Activated naive CD4-positive, alpha-beta T cell treated with anti-CD3 and anti-CD28 coated beads, Interleukin-2, amount 50 U/mL, for 24 hours (primary cell): ENCODE results near the gene PHACTR3.
"Not testable (repeated sequence)": the region's sequence is repeated elsewhere in the genome, so short reads cannot be mapped to it uniquely, and the experiment has no call there.

Experiments
- H3K27ac Mint-ChIP-seq: one replicate; pipeline ENCODE4 v1.8.0; 2021; ENCODE audit warnings: mild to moderate bottlenecking, mixed read lengths
- H3K27me3 Mint-ChIP-seq: one replicate; pipeline ENCODE4 v1.8.0; 2021; ENCODE audit warnings: mixed read lengths
- H3K36me3 Mint-ChIP-seq: one replicate; pipeline ENCODE4 v1.8.0; 2021; ENCODE audit warnings: mixed read lengths
- H3K4me1 Mint-ChIP-seq: one replicate; pipeline ENCODE4 v1.8.0; 2021; ENCODE audit warnings: mixed read lengths
- H3K4me3 Mint-ChIP-seq: one replicate; pipeline ENCODE4 v1.8.0; 2021; ENCODE audit warnings: mild to moderate bottlenecking, mixed read lengths
- H3K9me3 Mint-ChIP-seq: one replicate; pipeline ENCODE4 v1.8.0; 2021; ENCODE audit warnings: mixed read lengths

PHACTR3 gene

DNA sequence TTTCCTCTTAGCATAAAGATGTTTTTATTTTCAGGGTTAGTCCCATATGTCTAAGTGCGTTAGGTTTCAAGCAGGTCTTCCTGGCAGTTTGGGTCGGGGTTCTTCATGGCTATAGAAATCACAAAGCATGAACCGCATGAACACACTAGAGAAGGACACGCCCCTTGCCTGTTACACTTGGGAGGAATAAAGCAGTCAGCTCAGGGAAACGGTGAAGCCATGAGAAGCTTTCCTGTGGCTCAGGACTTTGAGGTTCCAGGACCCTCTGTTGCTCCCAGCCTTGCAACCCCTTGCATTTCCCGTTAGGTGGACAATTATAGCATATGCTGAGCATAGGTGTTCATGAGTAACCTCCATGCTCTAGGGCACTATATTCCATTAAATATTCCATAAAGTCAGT is 232.4 kb downstream of the PHACTR3 start:
- Mint-ChIP-seq H3K4me1 (no peaks in the 10 kb centered on the region), H3K27ac (no peak overlapping the region), H3K27me3 (peaks cover 22% of the 10 kb centered on the region), H3K4me3 (no peak overlapping the region), H3K9me3 (no peaks in the 10 kb centered on the region), H3K36me3 (no peaks in the 10 kb centered on the region)

DNA sequence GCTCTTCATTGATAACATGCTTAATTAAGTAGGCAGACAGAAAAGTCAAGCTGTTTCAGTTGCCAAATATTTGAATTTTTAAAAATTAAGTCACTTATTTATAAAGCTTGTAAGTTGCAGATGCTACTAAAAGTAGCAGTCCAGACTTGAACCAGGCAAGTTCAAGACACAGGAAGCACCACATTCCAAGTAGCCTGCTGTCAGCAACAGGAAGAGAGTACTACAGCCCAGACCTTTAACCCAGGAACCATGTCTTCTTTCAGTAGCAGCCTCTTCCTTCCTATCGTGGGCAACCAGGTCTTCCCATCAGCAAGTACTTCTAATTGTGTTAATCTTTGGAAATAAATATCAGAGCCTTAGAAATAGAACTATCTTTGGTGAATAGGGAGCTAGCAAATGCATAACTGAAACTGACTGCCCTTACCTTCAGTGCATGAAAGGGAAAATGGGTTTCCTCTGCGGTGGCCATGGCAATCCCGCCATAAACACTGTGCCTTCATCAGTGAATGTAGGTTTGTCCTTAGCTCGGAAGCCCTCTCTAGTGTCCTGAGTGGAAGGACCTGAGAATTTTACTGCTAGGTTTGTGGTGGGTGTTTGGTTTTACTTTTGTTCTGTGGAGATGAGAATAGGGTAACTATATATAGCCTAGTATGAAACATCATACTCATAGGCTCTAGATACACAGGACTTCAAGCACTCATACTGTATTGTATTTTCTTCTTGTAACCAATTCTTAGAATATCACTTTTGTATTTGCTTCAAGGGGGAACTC is 233.5 kb downstream of the PHACTR3 start:
- no peak overlapping the region for H3K4me3 Mint-ChIP-seq

GRCh38 chr20:59839400-59839799 is 235.1 kb downstream of the PHACTR3 start:
- Mint-ChIP-seq H3K9me3 (no peaks in the 10 kb centered on the region), H3K4me3 (no peak overlapping the region), H3K36me3 (no peaks in the 10 kb centered on the region), H3K27me3 (peaks cover 24% of the 10 kb centered on the region), H3K4me1 (no peaks in the 10 kb centered on the region), H3K27ac (no peak overlapping the region)

More for the DNA sequence above, 233.5 kb downstream of the PHACTR3 start:
- no peaks in the 10 kb centered on the region for H3K36me3 Mint-ChIP-seq
- H3K27ac Mint-ChIP-seq, result no peak overlapping the region
- peaks cover 25% of the 10 kb centered on the region for H3K27me3 Mint-ChIP-seq
- H3K9me3 Mint-ChIP-seq, result no peaks in the 10 kb centered on the region
- no peaks in the 10 kb centered on the region for H3K4me1 Mint-ChIP-seq

DNA sequence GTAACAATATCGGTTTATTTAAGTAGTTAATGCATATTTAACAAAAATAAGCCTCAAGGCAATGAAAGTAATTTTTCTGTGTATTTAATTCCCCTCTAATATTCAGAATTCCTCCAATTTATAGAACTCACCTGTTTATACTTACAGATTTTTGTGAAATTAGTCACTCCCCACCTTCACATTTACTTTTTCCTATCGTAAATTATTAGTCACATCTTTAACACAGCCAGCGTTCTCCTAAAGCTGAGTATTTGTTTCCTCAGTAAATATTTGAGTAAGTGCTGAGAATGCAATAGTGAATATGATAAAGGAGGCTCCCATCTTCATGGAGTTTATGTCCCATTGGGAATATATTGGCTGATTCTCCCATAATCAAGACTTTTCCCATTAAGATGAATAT is 241.1 kb downstream of the PHACTR3 start:
- Mint-ChIP-seq H3K4me3 (no peak overlapping the region), H3K9me3 (no peaks in the 10 kb centered on the region), H3K27ac (no peak overlapping the region), H3K36me3 (no peaks in the 10 kb centered on the region), H3K27me3 (peaks cover 6% of the 10 kb centered on the region), H3K4me1 (no peaks in the 10 kb centered on the region)

GRCh38 chr20:59848182-59848581 is 243.8 kb downstream of the PHACTR3 start:
- Mint-ChIP-seq H3K36me3 (no peaks in the 10 kb centered on the region), H3K27ac (no peak overlapping the region), H3K27me3 (no peaks in the 10 kb centered on the region), H3K4me1 (no peaks in the 10 kb centered on the region), H3K4me3 (no peak overlapping the region), H3K9me3 (no peaks in the 10 kb centered on the region)

DNA sequence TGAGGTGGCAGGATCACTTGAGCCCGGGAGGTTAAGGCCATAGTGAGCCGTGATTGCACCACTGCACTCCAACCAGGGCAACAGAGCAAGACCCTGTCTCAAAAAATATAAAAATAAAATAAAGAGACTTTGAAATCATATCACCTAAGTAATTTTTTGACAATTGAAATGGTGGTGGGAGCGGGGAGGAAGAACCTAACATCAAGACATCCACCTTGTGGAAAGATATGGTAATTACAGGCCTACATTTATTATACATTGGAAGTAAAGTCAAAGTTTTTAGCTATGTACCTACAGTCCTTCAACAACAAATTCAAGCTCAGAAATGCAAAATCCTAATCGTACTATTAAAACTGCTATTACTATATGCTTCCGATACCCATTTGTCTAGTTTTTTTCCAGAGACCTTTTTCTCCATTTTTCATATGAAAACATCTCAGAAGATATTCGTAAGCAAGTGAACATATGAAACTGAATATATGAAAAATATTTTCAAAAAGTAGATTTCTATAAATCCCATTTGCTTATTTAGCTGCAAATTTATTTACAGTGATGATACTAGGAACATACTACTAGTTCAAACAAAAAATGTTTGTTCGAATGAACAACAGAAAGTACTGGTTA is 245.8 kb downstream of the PHACTR3 start:
- H3K36me3 Mint-ChIP-seq, result no peaks in the 10 kb centered on the region
- no peaks in the 10 kb centered on the region for H3K9me3 Mint-ChIP-seq
- no peaks in the 10 kb centered on the region for H3K4me1 Mint-ChIP-seq
- H3K27me3 Mint-ChIP-seq, result no peaks in the 10 kb centered on the region
- no peak overlapping the region for H3K4me3 Mint-ChIP-seq
- no peak overlapping the region for H3K27ac Mint-ChIP-seq

- not testable (repeated sequence) for H3K9me3 Mint-ChIP-seq, H3K36me3 Mint-ChIP-seq, H3K27ac Mint-ChIP-seq, H3K4me3 Mint-ChIP-seq, H3K27me3 Mint-ChIP-seq, H3K4me1 Mint-ChIP-seq
These were observed 252.2 kb downstream of the PHACTR3 start for GRCh38 chr20:59856526-59856925.

GRCh38 chr20:59856941-59857340 is 252.6 kb downstream of the PHACTR3 start:
- not testable (repeated sequence) for H3K36me3 Mint-ChIP-seq, H3K27me3 Mint-ChIP-seq, H3K4me1 Mint-ChIP-seq, H3K4me3 Mint-ChIP-seq, H3K9me3 Mint-ChIP-seq, H3K27ac Mint-ChIP-seq

DNA sequence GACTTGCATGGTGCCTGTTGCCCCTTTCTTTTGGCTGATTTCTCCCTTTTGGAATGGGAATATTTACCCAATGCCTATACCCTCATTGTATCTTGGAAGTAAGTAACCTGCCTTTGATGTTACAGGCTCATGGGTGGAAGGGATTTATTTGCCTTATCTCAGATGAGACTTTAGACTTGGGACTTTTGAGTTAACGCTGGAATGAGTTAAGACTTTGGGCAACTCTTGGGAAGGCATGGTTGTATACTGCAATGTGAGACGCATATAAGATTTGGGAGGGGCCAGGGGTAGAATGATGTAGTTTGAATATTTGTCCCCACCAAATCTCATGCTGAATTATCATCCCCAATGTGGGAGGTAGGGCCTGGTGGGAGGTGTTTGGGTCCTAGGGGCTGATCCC is 253.6 kb downstream of the PHACTR3 start:
- no peaks in the 10 kb centered on the region for H3K27me3 Mint-ChIP-seq
- no peak overlapping the region for H3K4me3 Mint-ChIP-seq
- H3K27ac Mint-ChIP-seq, result no peak overlapping the region
- peaks cover 10% of the 10 kb centered on the region for H3K36me3 Mint-ChIP-seq
- H3K4me1 Mint-ChIP-seq, result no peaks in the 10 kb centered on the region
- H3K9me3 Mint-ChIP-seq, result peaks cover 6% of the 10 kb centered on the region

DNA sequence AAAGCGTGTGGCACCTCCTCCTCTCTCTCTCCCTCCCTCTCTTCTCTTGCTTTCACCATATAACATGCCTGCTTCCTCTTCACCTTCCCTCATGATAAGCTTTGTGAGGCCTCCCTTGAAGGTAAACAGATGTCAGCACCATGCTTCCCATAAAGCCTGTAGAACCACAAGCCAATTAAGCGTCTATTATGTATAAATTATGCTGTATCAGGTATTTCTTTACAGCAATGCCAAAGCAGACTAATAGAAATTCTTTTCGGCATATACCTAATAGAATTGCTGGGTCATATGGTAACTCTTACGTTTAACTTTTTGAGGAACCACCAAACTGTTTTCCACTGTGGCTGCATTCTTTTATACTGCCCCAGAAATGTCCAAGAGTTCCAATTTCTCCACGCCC is 254.1 kb downstream of the PHACTR3 start:
- no peak overlapping the region for H3K27ac Mint-ChIP-seq
- H3K9me3 Mint-ChIP-seq, result peaks cover 6% of the 10 kb centered on the region
- H3K27me3 Mint-ChIP-seq, result no peaks in the 10 kb centered on the region
- peaks cover 10% of the 10 kb centered on the region for H3K36me3 Mint-ChIP-seq
- H3K4me3 Mint-ChIP-seq, result no peak overlapping the region
- H3K4me1 Mint-ChIP-seq, result no peaks in the 10 kb centered on the region

DNA sequence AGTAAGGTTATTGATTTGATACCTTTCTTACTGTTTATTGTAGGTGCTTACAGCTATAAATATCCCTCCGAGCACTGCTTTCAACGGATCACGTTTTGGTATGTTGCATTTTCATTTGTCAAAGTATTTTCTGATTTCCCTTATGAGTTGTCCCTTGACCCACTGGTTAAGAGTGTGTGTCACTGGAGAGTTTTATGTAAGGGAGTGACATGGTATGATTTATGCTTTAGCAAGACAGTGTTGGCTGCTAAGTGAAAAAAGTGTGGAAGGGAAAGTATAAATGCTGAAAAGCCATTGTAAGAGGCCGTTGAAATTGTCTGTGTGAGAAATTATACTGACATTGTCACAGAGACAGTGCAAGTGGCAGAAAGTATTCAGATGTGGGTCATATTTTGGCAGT is 257.1 kb downstream of the PHACTR3 start:
- Mint-ChIP-seq H3K9me3 (peaks cover 6% of the 10 kb centered on the region), H3K4me1 (no peaks in the 10 kb centered on the region), H3K27ac (no peak overlapping the region), H3K27me3 (no peaks in the 10 kb centered on the region), H3K36me3 (peaks cover 10% of the 10 kb centered on the region), H3K4me3 (no peak overlapping the region)

DNA sequence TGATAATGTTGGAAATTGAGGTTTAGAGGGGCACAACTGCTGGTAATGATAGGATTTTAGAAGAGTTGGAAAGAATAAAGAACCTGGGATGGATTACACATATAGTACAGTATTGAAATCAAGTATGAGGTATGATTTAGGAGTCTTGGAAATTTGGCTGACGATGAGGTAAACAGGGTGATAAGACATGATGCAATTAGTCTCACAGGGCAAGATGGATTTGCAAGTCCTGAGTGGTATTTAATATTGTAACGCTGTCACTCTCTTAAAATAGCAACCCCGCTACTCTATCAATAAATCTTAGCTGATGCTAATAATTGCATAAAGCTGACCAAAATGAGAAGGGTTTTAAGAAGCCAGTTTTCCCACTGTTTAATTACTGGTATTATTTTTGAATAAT is 258.7 kb downstream of the PHACTR3 start:
- no peak overlapping the region for H3K27ac Mint-ChIP-seq
- peaks cover 6% of the 10 kb centered on the region for H3K9me3 Mint-ChIP-seq
- no peaks in the 10 kb centered on the region for H3K4me1 Mint-ChIP-seq
- H3K27me3 Mint-ChIP-seq, result no peaks in the 10 kb centered on the region
- H3K4me3 Mint-ChIP-seq, result no peak overlapping the region
- peaks cover 10% of the 10 kb centered on the region for H3K36me3 Mint-ChIP-seq

GRCh38 chr20:59864726-59865125 is 260.4 kb downstream of the PHACTR3 start:
- Mint-ChIP-seq H3K36me3 (peaks cover 12% of the 10 kb centered on the region), H3K4me1 (no peaks in the 10 kb centered on the region), H3K9me3 (no peaks in the 10 kb centered on the region), H3K27ac (no peak overlapping the region), H3K4me3 (no peak overlapping the region), H3K27me3 (no peaks in the 10 kb centered on the region)

GRCh38 chr20:59866338-59866737 is 262.0 kb downstream of the PHACTR3 start:
- Mint-ChIP-seq H3K9me3 (no peaks in the 10 kb centered on the region), H3K4me3 (no peak overlapping the region), H3K27ac (no peak overlapping the region), H3K27me3 (no peaks in the 10 kb centered on the region), H3K36me3 (peaks cover 9% of the 10 kb centered on the region), H3K4me1 (no peaks in the 10 kb centered on the region)

DNA sequence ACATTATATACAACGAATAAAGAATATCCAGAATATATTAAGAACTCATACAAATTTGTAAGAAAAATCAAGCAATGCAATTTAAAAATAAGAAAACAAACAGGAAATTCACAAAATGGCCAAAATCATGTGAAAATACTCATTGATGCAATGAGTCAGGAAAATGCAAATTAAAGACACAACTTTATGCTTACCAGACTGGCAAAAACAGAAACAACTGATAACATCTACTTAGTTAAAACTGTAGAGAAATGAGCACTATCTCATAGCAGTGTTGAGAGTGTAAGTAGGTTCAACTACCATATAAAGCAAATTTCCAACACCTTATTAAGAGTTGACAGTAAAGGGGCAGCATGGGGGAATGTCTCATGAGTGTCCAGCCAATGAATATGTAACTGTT is 266.8 kb downstream of the PHACTR3 start:
- H3K4me3 Mint-ChIP-seq, result no peak overlapping the region
- H3K9me3 Mint-ChIP-seq, result no peaks in the 10 kb centered on the region
- H3K4me1 Mint-ChIP-seq, result no peaks in the 10 kb centered on the region
- H3K27ac Mint-ChIP-seq, result no peak overlapping the region
- H3K36me3 Mint-ChIP-seq, result peaks cover 1% of the 10 kb centered on the region
- H3K27me3 Mint-ChIP-seq, result no peaks in the 10 kb centered on the region

- no peaks in the 10 kb centered on the region for H3K9me3 Mint-ChIP-seq
These were observed 269.1 kb downstream of the PHACTR3 start for GRCh38 chr20:59873409-59873808.

DNA sequence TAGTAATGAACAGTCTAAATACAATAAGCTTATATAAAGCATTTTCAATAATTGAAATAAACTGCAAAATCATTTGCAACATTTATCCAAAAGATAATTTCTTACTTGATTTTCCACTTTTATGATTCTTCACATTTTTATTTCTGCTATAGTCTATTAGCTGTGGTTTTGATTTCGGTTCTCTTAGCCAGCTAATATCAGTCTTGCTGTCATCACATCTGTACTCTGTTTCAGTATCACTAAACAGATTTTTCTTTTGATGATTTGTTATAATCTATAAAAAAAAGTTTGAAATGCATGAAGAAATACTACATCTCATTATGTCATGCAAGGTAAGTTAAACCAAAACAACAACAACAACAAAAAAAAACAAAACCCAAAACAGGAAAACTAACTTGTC is 275.9 kb downstream of the PHACTR3 start:
- Mint-ChIP-seq H3K4me1 (no peaks in the 10 kb centered on the region), H3K27me3 (no peaks in the 10 kb centered on the region)

More at GRCh38 chr20:59873409-59873808, 269.1 kb downstream of the PHACTR3 start:
- Mint-ChIP-seq H3K27ac (no peak overlapping the region), H3K27me3 (no peaks in the 10 kb centered on the region), H3K4me3 (no peak overlapping the region), H3K4me1 (no peaks in the 10 kb centered on the region), H3K36me3 (peaks cover 4% of the 10 kb centered on the region)

More for the DNA sequence above, 275.9 kb downstream of the PHACTR3 start:
- Mint-ChIP-seq H3K9me3 (no peaks in the 10 kb centered on the region), H3K4me3 (no peak overlapping the region), H3K36me3 (peaks cover 5% of the 10 kb centered on the region), H3K27ac (no peak overlapping the region)
